ENCODE measurements around the gene EFNA4. TPM values are rescaled to one million over a fixed set of nuclear protein-coding genes. Genes with fewer than 3 reads are reported as not detected.

Gene EFNA4
- total and polyA plus RNA-seq, 2 of the 4 experiments (the other 2 are of a cell fraction), result 3.8 to 11.8 TPM

GRCh38 chr1:155037851-155038441, 25.6 kb upstream of the EFNA4 start:
- Histone ChIP-seq H3K27ac (ENCODE audit: insufficient read depth, low read length) (no peak overlapping the region), H3K4me3 (ENCODE audit: insufficient read depth, low read depth, low read length) (no peak overlapping the region), H2BK20ac (ENCODE audit: low read depth, low read length) (no peak overlapping the region), H2BK15ac (ENCODE audit: low read depth, low read length) (no peak overlapping the region), H3K79me1 (ENCODE audit: low read depth in 1 of 2, low read length in 2 of 2) (no peaks in the 10 kb centered on the region), H2AK5ac (ENCODE audit: low read depth, low read length) (no peak overlapping the region), H4K91ac (ENCODE audit: insufficient read depth, low read depth, low read length) (no peak overlapping the region), H3K18ac (ENCODE audit: low read depth, low read length) (no peak overlapping the region), H3K4me1 (ENCODE audit: control insufficient read depth, insufficient read depth, low read length) (peaks cover 1% of the 10 kb centered on the region; the same call in 1 of the 2 replicates), H2AK9ac (replicated peaks; ENCODE audit: low read depth, low read length, poor library complexity) (no peak overlapping the region), H2BK120ac (ENCODE audit: low read depth, low read length) (no peak overlapping the region), H2AFZ (replicated peaks; ENCODE audit: low read length, poor library complexity) (no peak overlapping the region), H2BK5ac (ENCODE audit: low read depth, low read length, poor library complexity, severe bottlenecking) (no peak overlapping the region), H4K5ac (ENCODE audit: low read depth, low read length) (no peak overlapping the region), H3K9me3 (ENCODE audit: control insufficient read depth, insufficient read depth, low read length) (no peaks in the 10 kb centered on the region), H3K14ac (replicated peaks; ENCODE audit: low read depth, low read length) (no peak overlapping the region), H4K20me1 (ENCODE audit: insufficient read depth, low read length) (no peaks in the 10 kb centered on the region), H3K23ac (ENCODE audit: low read depth, low read length) (no peak overlapping the region; the same call in 1 of the 2 replicates), H4K8ac (ENCODE audit: low read depth in 2 of 2, low read length in 2 of 2) (no peak overlapping the region), H3K36me3 (ENCODE audit: control insufficient read depth, insufficient read depth, low read length) (no peaks in the 10 kb centered on the region), H3K56ac (ENCODE audit: extremely low read depth, insufficient read depth, low read length) (no peak overlapping the region), H3K9ac (ENCODE audit: low read depth, low read length) (no peak overlapping the region), H3K27me3 (ENCODE audit: control insufficient read depth, insufficient read depth, low read length) (peaks cover 44% of the 10 kb centered on the region), H3K9me1 (ENCODE audit: insufficient read depth, low read length) (peaks cover 6% of the 10 kb centered on the region; the same call in 1 of the 2 replicates), H3K4me2 (ENCODE audit: low read depth, low read length) (no peak overlapping the region), H3K4ac (ENCODE audit: low read depth, low read length) (no peak overlapping the region)
- ChIA-PET POLR2A (ENCODE audit: unreplicated experiment) (no interaction called here), CTCF (interaction anchor here (1.4 to 1.8 kb wide), 2 partner anchors 13 to 24 kb away, joined by 3 to 4 read pairs; partner anchors contain the start of gene ADAM15)
- no peak for ATAC-seq (ENCODE audit: low read depth)
- BruUV-seq (replicated peaks), result no TSS peak
- no peak for DNase-seq
- intact Hi-C loops (cut with micrococcal nuclease), result no loop called here
- TF ChIP-seq BHLHE40 (IDR thresholded peaks at IDR 0.05; ENCODE audit: low read depth, low read length), result no peak
- no peak for TF ChIP-seq USF2 (IDR thresholded peaks at IDR 0.05; ENCODE audit: low read depth, low read length)
- no peak for TF ChIP-seq MAZ (IDR thresholded peaks at IDR 0.05; ENCODE audit: borderline replicate concordance, low read depth, low read length)
- no peak for TF ChIP-seq CTCF (conservative IDR thresholded peaks at IDR 0.05; ENCODE audit: low read depth, low read length)
- no peak for TF ChIP-seq NFE2L2 (IDR thresholded peaks at IDR 0.05; ENCODE audit: low read depth, low read length)
- no peak for TF ChIP-seq CEBPB (IDR thresholded peaks at IDR 0.05; ENCODE audit: low read depth, low read length)
- TF ChIP-seq POLR2A (IDR thresholded peaks at IDR 0.05; ENCODE audit: low read depth, low read length), result no peak
- no peak for TF ChIP-seq MAFK (IDR thresholded peaks at IDR 0.05; ENCODE audit: low read depth, low read length)
- no peak for TF ChIP-seq FOS (IDR thresholded peaks at IDR 0.05; ENCODE audit: low read depth, low read length)
- TF ChIP-seq MXI1 (IDR thresholded peaks at IDR 0.05; ENCODE audit: borderline replicate concordance, low read depth, low read length), result no peak
- no peak for TF ChIP-seq SMC3 (IDR thresholded peaks at IDR 0.05; ENCODE audit: low read depth, low read length)
- TF ChIP-seq RFX5 (IDR thresholded peaks at IDR 0.05; ENCODE audit: low read depth, low read length), result no peak
- no peak for TF ChIP-seq ELK1 (IDR thresholded peaks at IDR 0.05; ENCODE audit: borderline replicate concordance, low read depth, low read length)
- in situ Hi-C loops (cut with MboI; ENCODE audit: low sequenced_read_pairs), result no loop called here
- dilution Hi-C loops (cut with HindIII; ENCODE audit: low sequenced_read_pairs, unreplicated experiment), result no loop called here
- WGBS, 2 experiments (ENCODE audit: extremely low coverage in 2 of 2, insufficient read length in 1 of 2), result 98% methylated on average over 5 of the region's 6 CpGs; no CpG with 5 or more reads in 1 of the 2 experiments
